ENCODE data around the gene TBC1D22A.

The TBC1D22A gene

GRCh38 chr22:46770151-46770641, 7.7 kb downstream of the TBC1D22A start:
- Histone ChIP-seq H3K9me3 (ENCODE audit: control insufficient read depth in 1 of 2, low read length in 2 of 2) (no peaks in the 10 kb centered on the region), H3K4me1 (ENCODE audit: control insufficient read depth in 1 of 2, insufficient read depth in 2 of 2, low read length in 2 of 2) (peaks cover 43 to 50% of the 10 kb centered on the region in 2 donors), H3K4me3 (ENCODE audit: low read depth in 1 of 2, low read length in 2 of 2) (no peak overlapping the region), H3K27me3 (ENCODE audit: control insufficient read depth in 1 of 2, insufficient read depth in 2 of 2, low read length in 2 of 2) (no peaks in the 10 kb centered on the region), H3K9ac (ENCODE audit: low read depth in 1 of 2, low read length in 2 of 2) (no peak overlapping the region), H3K27ac (ENCODE audit: low read depth, low read length) (peak overlapping the region; percentile 61), H3K36me3 (ENCODE audit: control insufficient read depth in 1 of 2, insufficient read depth in 2 of 2, low read length in 2 of 2) (peaks cover 0 to 19% of the 10 kb centered on the region in 2 donors)

- Histone ChIP-seq H3K4me3 (ENCODE audit: low read depth in 1 of 2, low read length in 2 of 2) (no peak overlapping the region), H3K9ac (ENCODE audit: low read depth in 1 of 2, low read length in 2 of 2) (no peak overlapping the region), H3K4me1 (ENCODE audit: control insufficient read depth in 1 of 2, insufficient read depth in 2 of 2, low read length in 2 of 2) (peaks cover 47 to 55% of the 10 kb centered on the region in 2 donors), H3K36me3 (ENCODE audit: control insufficient read depth in 1 of 2, insufficient read depth in 2 of 2, low read length in 2 of 2) (peaks cover 0 to 19% of the 10 kb centered on the region in 2 donors), H3K27ac (ENCODE audit: low read depth, low read length) (peak overlapping the region; percentile 61), H3K27me3 (ENCODE audit: control insufficient read depth in 1 of 2, insufficient read depth in 2 of 2, low read length in 2 of 2) (no peaks in the 10 kb centered on the region), H3K9me3 (ENCODE audit: control insufficient read depth in 1 of 2, low read length in 2 of 2) (no peaks in the 10 kb centered on the region)
These were observed 8.3 kb downstream of the TBC1D22A start for GRCh38 chr22:46770726-46771125.

GRCh38 chr22:46773076-46773475, 10.6 kb downstream of the TBC1D22A start:
- Histone ChIP-seq H3K27ac (ENCODE audit: low read depth, low read length) (no peak overlapping the region), H3K9me3 (ENCODE audit: control insufficient read depth in 1 of 2, low read length in 2 of 2) (no peaks in the 10 kb centered on the region), H3K36me3 (ENCODE audit: control insufficient read depth in 1 of 2, insufficient read depth in 2 of 2, low read length in 2 of 2) (peaks cover 0 to 13% of the 10 kb centered on the region in 2 donors), H3K4me3 (ENCODE audit: low read depth in 1 of 2, low read length in 2 of 2) (no peak overlapping the region), H3K27me3 (ENCODE audit: control insufficient read depth in 1 of 2, insufficient read depth in 2 of 2, low read length in 2 of 2) (no peaks in the 10 kb centered on the region), H3K4me1 (ENCODE audit: control insufficient read depth in 1 of 2, insufficient read depth in 2 of 2, low read length in 2 of 2) (peaks cover 67 to 68% of the 10 kb centered on the region in 2 donors), H3K9ac (ENCODE audit: low read depth in 1 of 2, low read length in 2 of 2) (no peak overlapping the region)

- Histone ChIP-seq H3K4me3 (ENCODE audit: low read depth in 1 of 2, low read length in 2 of 2) (no peak overlapping the region), H3K27ac (ENCODE audit: low read depth, low read length) (peak overlapping the region; percentile 22), H3K9me3 (ENCODE audit: control insufficient read depth in 1 of 2, low read length in 2 of 2) (no peaks in the 10 kb centered on the region), H3K36me3 (ENCODE audit: control insufficient read depth in 1 of 2, insufficient read depth in 2 of 2, low read length in 2 of 2) (peaks cover 0 to 9% of the 10 kb centered on the region in 2 donors), H3K27me3 (ENCODE audit: control insufficient read depth in 1 of 2, insufficient read depth in 2 of 2, low read length in 2 of 2) (no peaks in the 10 kb centered on the region), H3K4me1 (ENCODE audit: control insufficient read depth in 1 of 2, insufficient read depth in 2 of 2, low read length in 2 of 2) (peaks cover 61 to 64% of the 10 kb centered on the region in 2 donors), H3K9ac (ENCODE audit: low read depth in 1 of 2, low read length in 2 of 2) (peak overlapping the region in 1 of 2 donors; percentile 6)
These were observed 12.0 kb downstream of the TBC1D22A start for GRCh38 chr22:46774253-46774979.

- H3K9ac ChIP-seq (ENCODE audit: low read depth in 1 of 2, low read length in 2 of 2) = no peak overlapping the region
- no peak overlapping the region for H3K4me3 ChIP-seq (ENCODE audit: low read depth in 1 of 2, low read length in 2 of 2)
- no peaks in the 10 kb centered on the region for H3K9me3 ChIP-seq (ENCODE audit: control insufficient read depth in 1 of 2, low read length in 2 of 2)
- peaks cover 53 to 56% of the 10 kb centered on the region in 2 donors for H3K4me1 ChIP-seq (ENCODE audit: control insufficient read depth in 1 of 2, insufficient read depth in 2 of 2, low read length in 2 of 2)
- H3K27ac ChIP-seq (ENCODE audit: low read depth, low read length) = peak overlapping the region; percentile 13
- H3K36me3 ChIP-seq (ENCODE audit: control insufficient read depth in 1 of 2, insufficient read depth in 2 of 2, low read length in 2 of 2) = peaks cover 0 to 5% of the 10 kb centered on the region in 2 donors
- no peaks in the 10 kb centered on the region for H3K27me3 ChIP-seq (ENCODE audit: control insufficient read depth in 1 of 2, insufficient read depth in 2 of 2, low read length in 2 of 2)
These were observed 12.8 kb downstream of the TBC1D22A start for GRCh38 chr22:46774980-46775849.

- Histone ChIP-seq H3K27ac (ENCODE audit: low read depth, low read length) (no peak overlapping the region), H3K36me3 (ENCODE audit: control insufficient read depth in 1 of 2, insufficient read depth in 2 of 2, low read length in 2 of 2) (no peaks in the 10 kb centered on the region), H3K4me3 (ENCODE audit: low read depth in 1 of 2, low read length in 2 of 2) (no peak overlapping the region), H3K9ac (ENCODE audit: low read depth in 1 of 2, low read length in 2 of 2) (no peak overlapping the region), H3K27me3 (ENCODE audit: control insufficient read depth in 1 of 2, insufficient read depth in 2 of 2, low read length in 2 of 2) (no peaks in the 10 kb centered on the region), H3K4me1 (ENCODE audit: control insufficient read depth in 1 of 2, insufficient read depth in 2 of 2, low read length in 2 of 2) (peaks cover 48 to 49% of the 10 kb centered on the region in 2 donors), H3K9me3 (ENCODE audit: control insufficient read depth in 1 of 2, low read length in 2 of 2) (no peaks in the 10 kb centered on the region)
These were observed 13.7 kb downstream of the TBC1D22A start for GRCh38 chr22:46775850-46776826.

- Histone ChIP-seq H3K36me3 (ENCODE audit: control insufficient read depth in 1 of 2, insufficient read depth in 2 of 2, low read length in 2 of 2) (no peaks in the 10 kb centered on the region), H3K4me1 (ENCODE audit: control insufficient read depth in 1 of 2, insufficient read depth in 2 of 2, low read length in 2 of 2) (peaks cover 48 to 49% of the 10 kb centered on the region in 2 donors), H3K27ac (ENCODE audit: low read depth, low read length) (no peak overlapping the region), H3K9me3 (ENCODE audit: control insufficient read depth in 1 of 2, low read length in 2 of 2) (no peaks in the 10 kb centered on the region), H3K27me3 (ENCODE audit: control insufficient read depth in 1 of 2, insufficient read depth in 2 of 2, low read length in 2 of 2) (no peaks in the 10 kb centered on the region), H3K9ac (ENCODE audit: low read depth in 1 of 2, low read length in 2 of 2) (no peak overlapping the region), H3K4me3 (ENCODE audit: low read depth in 1 of 2, low read length in 2 of 2) (no peak overlapping the region)
These were observed 14.6 kb downstream of the TBC1D22A start for GRCh38 chr22:46776876-46777608.

- no peak overlapping the region for H3K27ac ChIP-seq (ENCODE audit: low read depth, low read length)
- H3K9ac ChIP-seq (ENCODE audit: low read depth in 1 of 2, low read length in 2 of 2) = no peak overlapping the region
- H3K9me3 ChIP-seq (ENCODE audit: control insufficient read depth in 1 of 2, low read length in 2 of 2) = no peaks in the 10 kb centered on the region
- no peaks in the 10 kb centered on the region for H3K36me3 ChIP-seq (ENCODE audit: control insufficient read depth in 1 of 2, insufficient read depth in 2 of 2, low read length in 2 of 2)
- no peaks in the 10 kb centered on the region for H3K27me3 ChIP-seq (ENCODE audit: control insufficient read depth in 1 of 2, insufficient read depth in 2 of 2, low read length in 2 of 2)
- H3K4me3 ChIP-seq (ENCODE audit: low read depth in 1 of 2, low read length in 2 of 2) = no peak overlapping the region
- peaks cover 48% of the 10 kb centered on the region in 2 donors for H3K4me1 ChIP-seq (ENCODE audit: control insufficient read depth in 1 of 2, insufficient read depth in 2 of 2, low read length in 2 of 2)
These were observed 15.1 kb downstream of the TBC1D22A start for GRCh38 chr22:46777609-46777970.

GRCh38 chr22:46779023-46779422, 16.6 kb downstream of the TBC1D22A start:
- H3K36me3 ChIP-seq (ENCODE audit: control insufficient read depth in 1 of 2, insufficient read depth in 2 of 2, low read length in 2 of 2) = no peaks in the 10 kb centered on the region
- H3K4me1 ChIP-seq (ENCODE audit: control insufficient read depth in 1 of 2, insufficient read depth in 2 of 2, low read length in 2 of 2) = peaks cover 34 to 38% of the 10 kb centered on the region in 2 donors
- no peak overlapping the region for H3K4me3 ChIP-seq (ENCODE audit: low read depth in 1 of 2, low read length in 2 of 2)
- H3K9ac ChIP-seq (ENCODE audit: low read depth in 1 of 2, low read length in 2 of 2) = no peak overlapping the region
- no peaks in the 10 kb centered on the region for H3K27me3 ChIP-seq (ENCODE audit: control insufficient read depth in 1 of 2, insufficient read depth in 2 of 2, low read length in 2 of 2)
- H3K27ac ChIP-seq (ENCODE audit: low read depth, low read length) = no peak overlapping the region
- no peaks in the 10 kb centered on the region for H3K9me3 ChIP-seq (ENCODE audit: control insufficient read depth in 1 of 2, low read length in 2 of 2)

Measured in duodenal mucosa (tissue), 2 donors.